GM12878 (cell line): ENCODE measurements around the gene ZNF146. TPM values are rescaled to one million over a fixed set of nuclear protein-coding genes. Genes with fewer than 3 reads are reported as not detected.

Experiments
- ATAC-seq: fragments of 200-7000 bp; cut with Tn5 transposase; 3 replicates; pipeline ENCODE4 v1.9.1; 2020; ENCODE audit warnings: mild to moderate bottlenecking, moderate library complexity
- BruUV-seq: library from RNA; stranded (reverse); fragments of 400-500 nt; replicated peaks from 2 replicates; lab custom pipeline; 2021; lab: Mats Ljungman, UMichigan
- CTCF ChIA-PET: fragments of 300-600 bp; sonication (Branson Sonifier 250); formaldehyde crosslinking; extraction: SDS; loops from one replicate; lab custom pipeline; 2021; ENCODE audit warnings: inconsistent platforms; lab: Yijun Ruan, JAX
- POLR2A ChIA-PET: fragments of 350-600 bp; formaldehyde crosslinking; extraction: SDS; loops from one replicate; lab custom pipeline; 2021; ENCODE audit warnings: inconsistent platforms; lab: Charles Lee
- RAD21 ChIA-PET: fragments of 300-600 bp; sonication (Branson Sonifier 250); formaldehyde crosslinking; loops from one replicate; lab custom pipeline; 2023; ENCODE audit warnings: antibody characterized with exemption; ENCODE audit not compliant: unreplicated experiment; lab: Charles Lee
- SMC1A ChIA-PET: fragments of 300-600 bp; sonication (Branson Sonifier 250); formaldehyde crosslinking; loops from one replicate; lab custom pipeline; 2023; ENCODE audit not compliant: unreplicated experiment, uncharacterized antibody; lab: Charles Lee
- DNase-seq: peaks from one replicate; pipeline ENCODE4 v3.0.0-alpha.2; 2011; ENCODE audit warnings: low read depth, low spot score
- FAIRE-seq: peaks from 3 replicates; lab custom pipeline; 2011; peaks lifted over from hg19 to GRCh38; lab: Jason Lieb, UNC
- H2AFZ ChIP-seq: 2 replicates; pipeline ENCODE4 v1.6.0; 2011; ENCODE audit warnings: low read depth, low read length, control low read depth; ENCODE audit not compliant: control insufficient read depth
- H3K27ac ChIP-seq: 2 replicates; pipeline ENCODE4 v1.5.1; 2011; ENCODE audit warnings: control low read depth; ENCODE audit not compliant: control insufficient read depth, insufficient read depth
- H3K27me3 ChIP-seq, 2 experiments: replicated peaks in 1 of 2; 2 replicates each; pipeline versions ENCODE4 v1.6.0 to v1.6.1; 2011; ENCODE audit warnings: low read length in 1 of 2; ENCODE audit not compliant: control insufficient read depth in 2 of 2, insufficient read depth in 2 of 2
- H3K36me3 ChIP-seq, 2 experiments: 2 replicates each; pipeline ENCODE4 v1.5.1; 2011; ENCODE audit warnings: low read length in 1 of 2; ENCODE audit not compliant: control insufficient read depth in 2 of 2, insufficient read depth in 2 of 2
- H3K4me1 ChIP-seq: 2 replicates; pipeline ENCODE4 v1.6.1; 2011; ENCODE audit warnings: mild to moderate bottlenecking, low read length, moderate library complexity, mixed read lengths; ENCODE audit not compliant: control insufficient read depth, insufficient read depth
- H3K4me2 ChIP-seq: 2 replicates; pipeline ENCODE4 v1.6.0; 2011; ENCODE audit warnings: control low read depth; ENCODE audit not compliant: control insufficient read depth, insufficient read depth
- H3K4me3 ChIP-seq: fragments of 200-600 bp; sonication (generic); 2 replicates; pipeline ENCODE4 v1.5.1; 2016
- H3K79me2 ChIP-seq: 2 replicates; pipeline ENCODE4 v1.6.0; 2011; ENCODE audit warnings: low read length; ENCODE audit not compliant: control insufficient read depth, insufficient read depth
- H3K9ac ChIP-seq: 2 replicates; pipeline ENCODE4 v1.8.0; 2011; ENCODE audit warnings: low read length, control low read depth, mixed read lengths; ENCODE audit not compliant: control insufficient read depth, insufficient read depth
- H3K9me3 ChIP-seq: replicated peaks from 3 replicates; pipeline ENCODE4 v1.5.1; 2011; ENCODE audit warnings: mild to moderate bottlenecking, low read length; ENCODE audit not compliant: control insufficient read depth, insufficient read depth
- H4K20me1 ChIP-seq: 2 replicates; pipeline ENCODE4 v1.6.0; 2011; ENCODE audit not compliant: control insufficient read depth, insufficient read depth
- FOS ChIP-seq: IDR thresholded peaks from 3 replicates; pipeline ENCODE4 v1.6.1; 2011; ENCODE audit warnings: borderline replicate concordance; ENCODE audit not compliant: insufficient read length; ENCODE audit errors: extremely low read depth
- HDAC6 ChIP-seq: fragments of 200-600 bp; sonication (generic); IDR thresholded peaks from one replicate; pipeline ENCODE4 v1.8.0; 2017; ENCODE audit warnings: antibody characterized with exemption; ENCODE audit not compliant: unreplicated experiment
- HDGF ChIP-seq: fragments of 450-650 bp; IDR thresholded peaks from 2 replicates; pipeline ENCODE4 v1.6.1; 2016; ENCODE audit warnings: antibody characterized with exemption
- IRF4 ChIP-seq: IDR thresholded peaks from 2 replicates; pipeline ENCODE4 v1.6.1; 2011; ENCODE audit warnings: low read depth, low read length
- NBN ChIP-seq: fragments of 450-650 bp; IDR thresholded peaks from 2 replicates; pipeline ENCODE4 v1.6.1; 2016
- NFIC ChIP-seq: IDR thresholded peaks from 2 replicates; pipeline ENCODE4 v1.6.1; 2012; ENCODE audit warnings: low read depth, mild to moderate bottlenecking, inconsistent platforms, low read length, moderate library complexity
- NR2C1 ChIP-seq: fragments of 450-650 bp; IDR thresholded peaks from 2 replicates; pipeline ENCODE4 v1.6.1; 2017; ENCODE audit warnings: antibody characterized with exemption, mild to moderate bottlenecking, moderate library complexity
- RAD51 ChIP-seq: fragments of 450-650 bp; IDR thresholded peaks from 2 replicates; pipeline ENCODE4 v1.6.1; 2016; ENCODE audit warnings: moderate library complexity, mild to moderate bottlenecking, inconsistent platforms
- SIN3A ChIP-seq: IDR thresholded peaks from 2 replicates; pipeline ENCODE4 v1.6.1; 2012; ENCODE audit warnings: low read depth, low read length, improper control_type of control experiment
- STAT3 ChIP-seq: IDR thresholded peaks from 2 replicates; pipeline ENCODE4 v1.6.1; 2011; ENCODE audit warnings: low read depth, low read length, improper control_type of control experiment
- WRNIP1 ChIP-seq: IDR thresholded peaks from 2 replicates; pipeline ENCODE4 v1.6.1; 2011; ENCODE audit warnings: low read depth, low read length, improper control_type of control experiment, borderline replicate concordance
- WGBS: methylation state at CpG from one replicate; pipeline ENCODE4 v1.1.6; 2016; ENCODE audit warnings: low lambda C conversion rate; ENCODE audit not compliant: insufficient replicate concordance, insufficient coverage; ENCODE audit errors: missing lambda C conversion rate; 5-methylcytosine and 5-hydroxymethylcytosine counted together
- in situ Hi-C: fragments of 300-500 bp; cut with MboI; formaldehyde crosslinking; loops from 9 replicates; pipeline ENCODE4 v1.14.3; 2018; ENCODE audit warnings: mixed read lengths
- intact Hi-C: fragments of 100-400 bp; cut with micrococcal nuclease; formaldehyde crosslinking; loops from one replicate; pipeline ENCODE4 v1.14.2; 2022; ENCODE audit not compliant: unreplicated experiment
- polyA plus RNA-seq, 11 experiments: library from polyadenylated mRNA; depleted of rRNA in 4 of 11; unstranded in 6 of 11; stranded (reverse) in 5 of 11; fragments of >200 nt; fragmentation: Nextera tagmentation in 4 of 11; fragmentation: Illumina TruSeq in 1 of 11; extraction: Ambion mirVana in 4 of 11; extraction: Trizol in 1 of 11; gene quantifications; 1 replicate in 1 of 11; 2 replicates in 10 of 11; pipeline versions ENCODE4 v1.2.1 to v1.2.3, GENCODE V29; 2011 to 2016; ENCODE audit warnings: inconsistent platforms in 2 of 11, missing spikeins in 2 of 11, low read depth in 1 of 11
- total RNA-seq, 4 experiments: library from RNA; depleted of rRNA in 3 of 4; stranded (reverse); fragments of >200 nt in 3 of 4; fragmentation: Illumina TruSeq in 1 of 4; extraction: Trizol in 1 of 4; gene quantifications; 2 replicates each; pipeline versions ENCODE4 v1.2.1 to v1.2.3, GENCODE V29; 2013 to 2021
- TF ChIP-seq, protein P1 (sequence below): fragments of 450-650 bp; conservative IDR thresholded peaks from 2 replicates; pipeline ENCODE4 v1.6.1; 2017; ENCODE audit warnings: mild to moderate bottlenecking, moderate library complexity
- TF ChIP-seq, protein P2 (sequence below): fragments of 450-650 bp; formaldehyde crosslinking; IDR thresholded peaks from 2 replicates; pipeline ENCODE4 v1.5.0; 2022; ENCODE audit warnings: mild to moderate bottlenecking, missing genetic modification characterization
- TF ChIP-seq, protein P3 (sequence below): fragments of 150-350 bp; IDR thresholded peaks from 2 replicates; pipeline ENCODE4 v1.6.1; 2014; ENCODE audit warnings: mild to moderate bottlenecking, low read depth, low read length
- TF ChIP-seq, protein P4 (sequence below): IDR thresholded peaks from 2 replicates; pipeline ENCODE4 v1.6.1; 2011; ENCODE audit warnings: borderline replicate concordance, low read depth, mild to moderate bottlenecking, moderate library complexity, low read length; ENCODE audit not compliant: insufficient read depth, poor library complexity, severe bottlenecking
- TF ChIP-seq, protein P5 (sequence below): IDR thresholded peaks from 2 replicates; pipeline ENCODE4 v1.6.1; 2012; ENCODE audit warnings: low read depth, low read length, improper control_type of control experiment

Gene ZNF146
- total and polyA plus RNA-seq, 10 of the 15 experiments (the other 5 are each of a cell fraction or from before 2014, with no cell fraction given) = 20.0 to 115 (median 71.2) TPM

DNA sequence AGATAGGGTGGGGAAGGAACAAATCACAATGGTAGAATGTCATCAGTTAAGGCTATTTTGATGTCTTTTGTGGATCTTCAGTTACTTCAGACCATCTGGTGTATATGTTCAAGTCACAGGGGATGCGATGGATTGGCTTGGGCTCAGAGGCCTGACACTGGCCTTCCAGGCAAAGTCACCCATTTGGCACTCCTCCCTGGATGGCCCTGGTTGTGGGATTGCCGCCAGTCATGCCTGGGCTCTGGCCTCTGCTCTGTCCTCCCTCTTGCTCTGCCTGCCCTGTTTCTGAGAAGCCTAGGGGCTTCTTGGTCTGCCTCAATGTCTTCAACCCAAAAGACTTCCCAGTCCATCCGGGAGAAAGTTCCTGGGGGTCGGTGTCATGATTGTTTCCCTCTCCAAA lies 50.2 kb downstream of the ZNF146 start:
- Histone ChIP-seq H3K9ac (no peak overlapping the region), H3K79me2 (no peaks in the 10 kb centered on the region), H4K20me1 (no peaks in the 10 kb centered on the region), H3K27me3 (no peaks in the 10 kb centered on the region), H3K9me3 (no peaks in the 10 kb centered on the region; the same call in 2 of the 3 replicates), H3K27ac (no peak overlapping the region), H3K4me3 (no peak overlapping the region), H2AFZ (no peak overlapping the region), H3K4me2 (no peak overlapping the region), H3K4me1 (no peaks in the 10 kb centered on the region), H3K36me3 (no peaks in the 10 kb centered on the region)
- ChIA-PET RAD21 (no interaction called here), CTCF (no interaction called here), SMC1A (no interaction called here), POLR2A (no interaction called here)
- intact Hi-C loops (no loop called here), in situ Hi-C loops (no loop called here)
- FAIRE-seq (no peak), ATAC-seq (no peak), DNase-seq (no peak)
- BruUV-seq = no TSS peak
- 55% methylated on average over 4 of the region's 4 CpGs for WGBS
- TF ChIP-seq STAT3 (no peak), NR2C1 (no peak), SIN3A (no peak), NBN (no peak), HDAC6 (no peak), IRF4 (no peak), NFIC (no peak), FOS (no peak), HDGF (no peak), WRNIP1 (no peak), RAD51 (no peak)
- TF ChIP-seq, protein P1, sequence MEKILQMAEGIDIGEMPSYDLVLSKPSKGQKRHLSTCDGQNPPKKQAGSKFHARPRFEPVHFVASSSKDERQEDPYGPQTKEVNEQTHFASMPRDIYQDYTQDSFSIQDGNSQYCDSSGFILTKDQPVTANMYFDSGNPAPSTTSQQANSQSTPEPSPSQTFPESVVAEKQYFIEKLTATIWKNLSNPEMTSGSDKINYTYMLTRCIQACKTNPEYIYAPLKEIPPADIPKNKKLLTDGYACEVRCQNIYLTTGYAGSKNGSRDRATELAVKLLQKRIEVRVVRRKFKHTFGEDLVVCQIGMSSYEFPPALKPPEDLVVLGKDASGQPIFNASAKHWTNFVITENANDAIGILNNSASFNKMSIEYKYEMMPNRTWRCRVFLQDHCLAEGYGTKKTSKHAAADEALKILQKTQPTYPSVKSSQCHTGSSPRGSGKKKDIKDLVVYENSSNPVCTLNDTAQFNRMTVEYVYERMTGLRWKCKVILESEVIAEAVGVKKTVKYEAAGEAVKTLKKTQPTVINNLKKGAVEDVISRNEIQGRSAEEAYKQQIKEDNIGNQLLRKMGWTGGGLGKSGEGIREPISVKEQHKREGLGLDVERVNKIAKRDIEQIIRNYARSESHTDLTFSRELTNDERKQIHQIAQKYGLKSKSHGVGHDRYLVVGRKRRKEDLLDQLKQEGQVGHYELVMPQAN = no peak
- TF ChIP-seq, protein P2, sequence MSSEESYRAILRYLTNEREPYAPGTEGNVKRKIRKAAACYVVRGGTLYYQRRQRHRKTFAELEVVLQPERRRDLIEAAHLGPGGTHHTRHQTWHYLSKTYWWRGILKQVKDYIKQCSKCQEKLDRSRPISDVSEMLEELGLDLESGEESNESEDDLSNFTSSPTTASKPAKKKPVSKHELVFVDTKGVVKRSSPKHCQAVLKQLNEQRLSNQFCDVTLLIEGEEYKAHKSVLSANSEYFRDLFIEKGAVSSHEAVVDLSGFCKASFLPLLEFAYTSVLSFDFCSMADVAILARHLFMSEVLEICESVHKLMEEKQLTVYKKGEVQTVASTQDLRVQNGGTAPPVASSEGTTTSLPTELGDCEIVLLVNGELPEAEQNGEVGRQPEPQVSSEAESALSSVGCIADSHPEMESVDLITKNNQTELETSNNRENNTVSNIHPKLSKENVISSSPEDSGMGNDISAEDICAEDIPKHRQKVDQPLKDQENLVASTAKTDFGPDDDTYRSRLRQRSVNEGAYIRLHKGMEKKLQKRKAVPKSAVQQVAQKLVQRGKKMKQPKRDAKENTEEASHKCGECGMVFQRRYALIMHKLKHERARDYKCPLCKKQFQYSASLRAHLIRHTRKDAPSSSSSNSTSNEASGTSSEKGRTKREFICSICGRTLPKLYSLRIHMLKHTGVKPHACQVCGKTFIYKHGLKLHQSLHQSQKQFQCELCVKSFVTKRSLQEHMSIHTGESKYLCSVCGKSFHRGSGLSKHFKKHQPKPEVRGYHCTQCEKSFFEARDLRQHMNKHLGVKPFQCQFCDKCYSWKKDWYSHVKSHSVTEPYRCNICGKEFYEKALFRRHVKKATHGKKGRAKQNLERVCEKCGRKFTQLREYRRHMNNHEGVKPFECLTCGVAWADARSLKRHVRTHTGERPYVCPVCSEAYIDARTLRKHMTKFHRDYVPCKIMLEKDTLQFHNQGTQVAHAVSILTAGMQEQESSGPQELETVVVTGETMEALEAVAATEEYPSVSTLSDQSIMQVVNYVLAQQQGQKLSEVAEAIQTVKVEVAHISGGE (CRISPR knock-in tag) = no peak
- TF ChIP-seq, protein P3, sequence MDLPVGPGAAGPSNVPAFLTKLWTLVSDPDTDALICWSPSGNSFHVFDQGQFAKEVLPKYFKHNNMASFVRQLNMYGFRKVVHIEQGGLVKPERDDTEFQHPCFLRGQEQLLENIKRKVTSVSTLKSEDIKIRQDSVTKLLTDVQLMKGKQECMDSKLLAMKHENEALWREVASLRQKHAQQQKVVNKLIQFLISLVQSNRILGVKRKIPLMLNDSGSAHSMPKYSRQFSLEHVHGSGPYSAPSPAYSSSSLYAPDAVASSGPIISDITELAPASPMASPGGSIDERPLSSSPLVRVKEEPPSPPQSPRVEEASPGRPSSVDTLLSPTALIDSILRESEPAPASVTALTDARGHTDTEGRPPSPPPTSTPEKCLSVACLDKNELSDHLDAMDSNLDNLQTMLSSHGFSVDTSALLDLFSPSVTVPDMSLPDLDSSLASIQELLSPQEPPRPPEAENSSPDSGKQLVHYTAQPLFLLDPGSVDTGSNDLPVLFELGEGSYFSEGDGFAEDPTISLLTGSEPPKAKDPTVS = no peak
- TF ChIP-seq, protein P4, sequence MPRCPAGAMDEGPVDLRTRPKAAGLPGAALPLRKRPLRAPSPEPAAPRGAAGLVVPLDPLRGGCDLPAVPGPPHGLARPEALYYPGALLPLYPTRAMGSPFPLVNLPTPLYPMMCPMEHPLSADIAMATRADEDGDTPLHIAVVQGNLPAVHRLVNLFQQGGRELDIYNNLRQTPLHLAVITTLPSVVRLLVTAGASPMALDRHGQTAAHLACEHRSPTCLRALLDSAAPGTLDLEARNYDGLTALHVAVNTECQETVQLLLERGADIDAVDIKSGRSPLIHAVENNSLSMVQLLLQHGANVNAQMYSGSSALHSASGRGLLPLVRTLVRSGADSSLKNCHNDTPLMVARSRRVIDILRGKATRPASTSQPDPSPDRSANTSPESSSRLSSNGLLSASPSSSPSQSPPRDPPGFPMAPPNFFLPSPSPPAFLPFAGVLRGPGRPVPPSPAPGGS = no peak
- TF ChIP-seq, protein P5, sequence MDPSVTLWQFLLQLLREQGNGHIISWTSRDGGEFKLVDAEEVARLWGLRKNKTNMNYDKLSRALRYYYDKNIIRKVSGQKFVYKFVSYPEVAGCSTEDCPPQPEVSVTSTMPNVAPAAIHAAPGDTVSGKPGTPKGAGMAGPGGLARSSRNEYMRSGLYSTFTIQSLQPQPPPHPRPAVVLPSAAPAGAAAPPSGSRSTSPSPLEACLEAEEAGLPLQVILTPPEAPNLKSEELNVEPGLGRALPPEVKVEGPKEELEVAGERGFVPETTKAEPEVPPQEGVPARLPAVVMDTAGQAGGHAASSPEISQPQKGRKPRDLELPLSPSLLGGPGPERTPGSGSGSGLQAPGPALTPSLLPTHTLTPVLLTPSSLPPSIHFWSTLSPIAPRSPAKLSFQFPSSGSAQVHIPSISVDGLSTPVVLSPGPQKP = no peak
